Lower leg skin (tissue), 4 donors: ENCODE results near the gene CLECL1. TPM values are rescaled to one million over a fixed set of nuclear protein-coding genes. Genes with fewer than 3 reads are reported as not detected.

Experiments
- DNase-seq, 2 donors: peaks; one replicate each; pipeline ENCODE4 v3.0.0-alpha.2; 2019; ENCODE audit warnings: low spot score in 2 of 2
- H3K4me3 ChIP-seq: fragments of 200-600 bp; sonication (generic); 2 replicates; pipeline ENCODE4 v1.5.1; 2017; ENCODE audit warnings: mild to moderate bottlenecking, low read depth; ENCODE audit not compliant: poor library complexity, severe bottlenecking
- CTCF ChIP-seq, 3 donors: fragments of 450-650 bp; IDR thresholded peaks; one replicate each; pipeline ENCODE4 v1.5.1; 2016; ENCODE audit warnings: antibody characterized with exemption in 3 of 3, mild to moderate bottlenecking in 3 of 3, moderate library complexity in 2 of 3
- POLR2A ChIP-seq, 2 donors: fragments of 450-650 bp; IDR thresholded peaks; one replicate each; pipeline ENCODE4 v1.6.1; 2016 to 2017; ENCODE audit warnings: antibody characterized with exemption in 2 of 2, mild to moderate bottlenecking in 1 of 2, moderate library complexity in 1 of 2
- WGBS, 2 donors: methylation state at CpG; one replicate each; pipeline ENCODE4 v1.1.5; 2018; 5-methylcytosine and 5-hydroxymethylcytosine counted together
- intact Hi-C: fragments of 100-400 bp; cut with DNase I; formaldehyde crosslinking; loops from one replicate; pipeline ENCODE4 v1.15.0; 2023; ENCODE audit warnings: low total_unique reads
- total RNA-seq, 4 donors: library from RNA; depleted of rRNA; stranded (reverse); fragments of >200 nt; gene quantifications; one replicate each; pipeline ENCODE4 v1.1.0, GENCODE V29; 2016

The CLECL1 gene
- total RNA-seq, 4 donors from 2014 or later, result not detected

- intact Hi-C loops, result loop anchor here (5.0 to 10.0 kb wide), 2 partner anchors 38 to 390 kb away; no protein-coding TSS in a partner anchor
- TF ChIP-seq CTCF (IDR thresholded peaks at IDR 0.05) (no peak), POLR2A (IDR thresholded peaks at IDR 0.05) (no peak)
These were observed 21.4 kb upstream of the CLECL1 start for GRCh38 chr12:9754099-9754927.

GRCh38 chr12:9753498-9753897 lies 20.6 kb upstream of the CLECL1 start:
- no peak for DNase-seq
- WGBS, 2 donors, result 69 to 85% methylated on average over 3 of the region's 3 CpGs
- no peak overlapping the region for H3K4me3 ChIP-seq
- intact Hi-C loops, result loop anchor here (5.0 to 10.0 kb wide), 2 partner anchors 39 to 391 kb away; no protein-coding TSS in a partner anchor
- TF ChIP-seq POLR2A (IDR thresholded peaks at IDR 0.05) (no peak), CTCF (IDR thresholded peaks at IDR 0.05) (no peak)

More at GRCh38 chr12:9754099-9754927, 21.4 kb upstream of the CLECL1 start:
- DNase-seq, result no peak
- no peak overlapping the region for H3K4me3 ChIP-seq
- WGBS, 2 donors, result 88 to 90% methylated on average over 3 of the region's 3 CpGs

GRCh38 chr12:9753073-9753472 lies 20.2 kb upstream of the CLECL1 start:
- no peak for DNase-seq
- no peak overlapping the region for H3K4me3 ChIP-seq
- TF ChIP-seq POLR2A (IDR thresholded peaks at IDR 0.05) (no peak), CTCF (IDR thresholded peaks at IDR 0.05) (no peak)
- intact Hi-C loops, result loop anchor here (5.0 to 10.0 kb wide), 2 partner anchors 39 to 392 kb away; no protein-coding TSS in a partner anchor
- 75 to 87% methylated on average over 2 of the region's 2 CpGs for WGBS, 2 donors

DNA sequence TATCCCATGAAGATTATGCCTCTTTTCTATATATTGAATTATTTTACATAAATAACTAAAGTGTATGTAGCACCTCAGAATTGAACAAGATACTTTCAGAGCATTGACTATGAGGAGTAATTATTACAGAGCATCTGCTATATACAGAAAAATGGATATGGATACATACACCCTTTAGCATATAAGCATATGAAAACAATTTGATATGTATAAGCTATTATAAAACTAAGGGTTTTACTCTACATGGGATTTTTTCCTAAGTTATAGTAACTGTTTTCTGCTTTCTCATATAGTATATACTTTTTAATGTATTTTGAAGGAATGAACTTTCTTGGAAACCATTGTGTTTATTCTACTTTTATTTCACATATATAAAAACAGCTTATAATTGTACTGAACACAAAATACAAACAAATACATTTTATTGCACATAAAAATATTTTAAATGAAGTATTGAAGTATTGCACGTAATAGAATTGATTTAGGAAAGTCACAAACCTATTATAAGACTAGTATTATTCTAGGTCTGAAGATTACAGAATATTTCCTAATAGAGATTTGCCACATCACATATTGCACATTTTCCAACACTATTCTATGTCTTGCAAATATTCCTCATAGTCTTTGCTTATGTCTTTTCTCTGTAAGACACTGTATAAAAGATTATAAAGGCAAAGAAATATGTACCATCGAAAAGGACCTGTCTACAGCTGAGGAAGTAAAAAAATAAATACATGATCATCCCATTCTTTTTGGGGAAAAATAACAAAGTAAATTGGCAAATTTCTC lies 19.4 kb upstream of the CLECL1 start:
- 91 to 99% methylated on average over 2 of the region's 2 CpGs for WGBS, 2 donors

More for the DNA sequence above, 19.4 kb upstream of the CLECL1 start:
- DNase-seq, result no peak
- intact Hi-C loops, result loop anchor here (5.0 to 10.0 kb wide), 2 partner anchors 40 to 392 kb away; no protein-coding TSS in a partner anchor
- TF ChIP-seq CTCF (IDR thresholded peaks at IDR 0.05), result no peak
- TF ChIP-seq POLR2A (IDR thresholded peaks at IDR 0.05), result no peak
- no peak overlapping the region for H3K4me3 ChIP-seq
